HepG2 (cell line): ENCODE results near the gene POLR1G. TPM values are rescaled to one million over a fixed set of nuclear protein-coding genes. Genes with fewer than 3 reads are reported as not detected.

Experiments
- DZIP1 ChIP-seq: sonication (generic); formaldehyde crosslinking; IDR thresholded peaks from 2 replicates; pipeline ENCODE4 v1.5.0; 2020; ENCODE audit warnings: mild to moderate bottlenecking, missing genetic modification reagents
- HIC2 ChIP-seq: sonication (generic); formaldehyde crosslinking; IDR thresholded peaks from 2 replicates; pipeline ENCODE4 v1.9.0; 2022; ENCODE audit warnings: low read depth, missing genetic modification reagents
- RBFOX2 ChIP-seq: fragments of 200-400 bp; formaldehyde crosslinking; IDR thresholded peaks from 2 replicates; pipeline ENCODE4 v1.6.1; 2017; ENCODE audit warnings: low read depth, mild to moderate bottlenecking, low read length
- TBX2 ChIP-seq: sonication (generic); formaldehyde crosslinking; IDR thresholded peaks from 2 replicates; pipeline ENCODE4 v1.5.0; 2020; ENCODE audit warnings: missing genetic modification reagents, mild to moderate bottlenecking, borderline replicate concordance
- U2AF2 ChIP-seq: fragments of 200-400 bp; formaldehyde crosslinking; IDR thresholded peaks from 2 replicates; pipeline ENCODE4 v1.6.1; 2017; ENCODE audit warnings: low read depth, mild to moderate bottlenecking, low read length
- ZHX2 ChIP-seq, 2 experiments: sonication (generic) in 1 of 2; formaldehyde crosslinking in 1 of 2; IDR thresholded peaks; 2 replicates each; pipeline versions ENCODE4 v1.6.1 to v1.9.0; 2014 to 2022; ENCODE audit warnings: antibody characterized with exemption in 1 of 2, borderline replicate concordance in 1 of 2, inconsistent platforms in 1 of 2, low read depth in 1 of 2, missing genetic modification reagents in 1 of 2
- ZNF318 ChIP-seq: sonication (generic); formaldehyde crosslinking; IDR thresholded peaks from 2 replicates; pipeline ENCODE4 v1.4.0; 2020; ENCODE audit warnings: mild to moderate bottlenecking, missing genetic modification reagents
- polyA plus RNA-seq, 8 experiments: library from polyadenylated mRNA; depleted of rRNA in 3 of 8; stranded (reverse) in 7 of 8; unstranded in 1 of 8; fragments of >200 nt; fragmentation: Illumina TruSeq in 4 of 8; extraction: Trizol in 4 of 8; gene quantifications; 2 replicates each; pipeline versions ENCODE4 v1.2.1 to v1.2.3, GENCODE V29; 2011 to 2016; ENCODE audit warnings: low read depth in 4 of 8, missing spikeins in 1 of 8, mixed read lengths in 1 of 8; ENCODE audit not compliant: insufficient read depth in 1 of 8
- total RNA-seq, 5 experiments: library from RNA; depleted of rRNA; stranded (reverse); fragments of >200 nt; fragmentation: Illumina TruSeq; extraction: Trizol; gene quantifications; 2 replicates each; pipeline ENCODE4 v1.2.3, GENCODE V29; 2016; ENCODE audit warnings: low read depth in 1 of 5

Gene POLR1G
- total and polyA plus RNA-seq, 2 of the 13 experiments (the other 11 are each of a cell fraction or from before 2014, with no cell fraction given), result 3.5 to 20.8 TPM

GRCh38 chr19:45443462-45444317 is 37.2 kb downstream of the POLR1G start (continued):
- TF ChIP-seq DZIP1 (no peak; the same call in 1 of the 2 replicates), RBFOX2 (peak; percentile 55; the same call in 1 of the 2 replicates), ZHX2 (IDR thresholded peaks at IDR 0.05; ENCODE audit: low read depth) (peak; percentile 65; the same call in 1 of the 2 replicates), ZHX2 (CRISPR knock-in tag; IDR thresholded peaks at IDR 0.05; ENCODE audit: borderline replicate concordance) (no peak), ZNF318 (CRISPR knock-in tag) (no peak), HIC2 (peak; percentile 59; the same call in 1 of the 2 replicates), TBX2 (peak; percentile 75), U2AF2 (no peak)
